H1 (cell line): ENCODE results near the gene MAOB. TPM values are rescaled to one million over a fixed set of nuclear protein-coding genes. Genes with fewer than 3 reads are reported as not detected.

Source experiments
- CTCF ChIA-PET: fragments of 300-600 bp; sonication (Branson Sonifier 250); formaldehyde crosslinking; loops from one replicate; lab custom pipeline; 2021; ENCODE audit not compliant: partially characterized antibody; lab: Charles Lee
- POLR2A ChIA-PET: fragments of 300-600 bp; sonication (Branson Sonifier 250); formaldehyde crosslinking; loops from one replicate; lab custom pipeline; 2021; ENCODE audit warnings: inconsistent platforms; ENCODE audit not compliant: partially characterized antibody; lab: Charles Lee
- DNase-seq, 2 experiments: peaks; one replicate each; pipeline versions ENCODE4 v3.0.0 to v3.0.0-alpha.2; 2010 to 2022; ENCODE audit warnings: low spot score in 2 of 2, low read depth in 1 of 2, mixed read lengths in 1 of 2
- FAIRE-seq: peaks from 2 replicates; lab custom pipeline; 2011; peaks lifted over from hg19 to GRCh38; lab: Jason Lieb, UNC
- H2AFZ ChIP-seq: 2 replicates; pipeline ENCODE4 v1.8.1; 2012; ENCODE audit warnings: low read length, inconsistent platforms
- H2AK5ac ChIP-seq: 2 replicates; pipeline ENCODE4 v1.6.1; 2013; ENCODE audit warnings: low read depth, low read length
- H2BK120ac ChIP-seq: replicated peaks from 2 replicates; pipeline ENCODE3; 2013; ENCODE audit warnings: low read depth, low read length, inconsistent platforms
- H2BK12ac ChIP-seq: 2 replicates; pipeline ENCODE4 v1.6.1; 2013; ENCODE audit warnings: low read depth, low read length
- H2BK15ac ChIP-seq: 2 replicates; pipeline ENCODE4 v1.6.1; 2013; ENCODE audit warnings: low read length
- H2BK20ac ChIP-seq: 2 replicates; pipeline ENCODE4 v1.6.1; 2013; ENCODE audit warnings: low read length
- H2BK5ac ChIP-seq: 2 replicates; pipeline ENCODE4 v1.6.1; 2013; ENCODE audit warnings: low read depth, low read length
- H3K14ac ChIP-seq: 2 replicates; pipeline ENCODE4 v1.6.1; 2013; ENCODE audit warnings: inconsistent platforms; ENCODE audit not compliant: insufficient read length
- H3K18ac ChIP-seq: 2 replicates; pipeline ENCODE4 v1.6.1; 2013; ENCODE audit warnings: low read length; ENCODE audit errors: extremely low read depth
- H3K23ac ChIP-seq: 2 replicates; pipeline ENCODE4 v1.6.1; 2013; ENCODE audit warnings: inconsistent platforms; ENCODE audit not compliant: insufficient read length
- H3K23me2 ChIP-seq: 2 replicates; pipeline ENCODE4 v1.6.1; 2013; ENCODE audit warnings: low read depth, low read length
- H3K27ac ChIP-seq: 2 replicates; pipeline ENCODE4 v1.6.1; 2011; ENCODE audit warnings: low read depth, low read length, inconsistent platforms
- H3K27me3 ChIP-seq, 4 experiments: replicated peaks in 1 of 4; 1 replicate in 1 of 4; 2 replicates in 3 of 4; pipeline versions ENCODE4 v1.6.1 to v1.8.1; 2011 to 2013; ENCODE audit warnings: low read length in 3 of 4, mild to moderate bottlenecking in 3 of 4, inconsistent platforms in 2 of 4, mixed read lengths in 2 of 4, moderate library complexity in 1 of 4; ENCODE audit not compliant: control insufficient read depth in 3 of 4, insufficient read depth in 3 of 4; ENCODE audit errors: extremely low read depth in 1 of 4
- H3K36me3 ChIP-seq, 4 experiments: 2 replicates each; pipeline versions ENCODE4 v1.6.1 to v1.8.1; 2011 to 2013; ENCODE audit warnings: mild to moderate bottlenecking in 4 of 4, low read length in 3 of 4, moderate library complexity in 2 of 4, control low read depth in 1 of 4, inconsistent platforms in 1 of 4; ENCODE audit not compliant: insufficient read depth in 4 of 4, control insufficient read depth in 2 of 4
- H3K4ac ChIP-seq: replicated peaks from 2 replicates; pipeline ENCODE3; 2013; ENCODE audit warnings: low read length, low read depth, mixed read lengths, inconsistent platforms; ENCODE audit not compliant: insufficient read length
- H3K4me1 ChIP-seq, 4 experiments: replicated peaks in 1 of 4; 1 replicate in 1 of 4; 2 replicates in 3 of 4; pipeline versions ENCODE4 v1.6.1 to v1.8.1; 2011 to 2013; ENCODE audit warnings: low read length in 3 of 4, inconsistent platforms in 2 of 4, mixed read lengths in 1 of 4; ENCODE audit not compliant: insufficient read depth in 4 of 4, control insufficient read depth in 3 of 4
- H3K4me2 ChIP-seq, 2 experiments: 2 replicates each; pipeline versions ENCODE4 v1.6.1 to v1.8.1; 2011 to 2013; ENCODE audit warnings: low read depth in 2 of 2, low read length in 2 of 2, control low read depth in 1 of 2, inconsistent platforms in 1 of 2, mild to moderate bottlenecking in 1 of 2; ENCODE audit not compliant: insufficient read depth in 1 of 2
- H3K4me3 ChIP-seq, 4 experiments: fragments of 200-600, 300-600 bp in 1 of 4; sonication (generic), shearing (Covaris generic), sonication (Bioruptor Twin) in 1 of 4; 2 replicates each; pipeline versions ENCODE4 v1.5.1 to v1.8.1; 2011 to 2016; ENCODE audit warnings: low read length in 4 of 4, low read depth in 3 of 4, control low read depth in 2 of 4, inconsistent platforms in 2 of 4, mild to moderate bottlenecking in 2 of 4, mixed read lengths in 1 of 4, moderate library complexity in 1 of 4; ENCODE audit not compliant: insufficient read depth in 2 of 4; ENCODE audit errors: extremely low read depth in 1 of 4
- H3K56ac ChIP-seq: replicated peaks from 2 replicates; pipeline ENCODE3; 2013; ENCODE audit warnings: low read depth, mild to moderate bottlenecking, mixed read lengths, low read length, inconsistent platforms; ENCODE audit not compliant: insufficient read length
- H3K79me1 ChIP-seq: 2 replicates; pipeline ENCODE4 v1.6.1; 2013; ENCODE audit warnings: low read depth, low read length, control low read depth
- H3K79me2 ChIP-seq, 2 experiments: 2 replicates each; pipeline versions ENCODE4 v1.6.1 to v1.8.1; 2012 to 2013; ENCODE audit warnings: low read length in 2 of 2, mild to moderate bottlenecking in 2 of 2, inconsistent platforms in 1 of 2; ENCODE audit not compliant: insufficient read depth in 2 of 2, control insufficient read depth in 1 of 2
- H3K9ac ChIP-seq, 4 experiments: replicated peaks in 1 of 4; 1 replicate in 1 of 4; 2 replicates in 3 of 4; pipeline versions ENCODE4 v1.6.1 to v1.8.1; 2011 to 2013; ENCODE audit warnings: low read depth in 3 of 4, low read length in 3 of 4, control low read depth in 2 of 4, mild to moderate bottlenecking in 2 of 4, moderate library complexity in 2 of 4, inconsistent platforms in 1 of 4; ENCODE audit errors: extremely low read depth in 1 of 4
- H3K9me3 ChIP-seq, 2 experiments: 2 replicates each; pipeline versions ENCODE4 v1.6.1 to v1.8.1; 2012 to 2013; ENCODE audit warnings: mild to moderate bottlenecking in 2 of 2, moderate library complexity in 2 of 2, control low read depth in 1 of 2, inconsistent platforms in 1 of 2, low read depth in 1 of 2, low read length in 1 of 2, mixed read lengths in 1 of 2; ENCODE audit not compliant: insufficient read depth in 2 of 2
- H4K20me1 ChIP-seq, 2 experiments: replicated peaks in 1 of 2; 2 replicates each; pipeline versions ENCODE3 to v1.8.1; 2011 to 2013; ENCODE audit warnings: inconsistent platforms in 2 of 2, low read length in 2 of 2, mild to moderate bottlenecking in 1 of 2; ENCODE audit not compliant: insufficient read depth in 2 of 2, control insufficient read depth in 1 of 2
- H4K5ac ChIP-seq: 2 replicates; pipeline ENCODE4 v1.6.1; 2013; ENCODE audit warnings: low read length, low read depth, mixed read lengths, inconsistent platforms; ENCODE audit not compliant: insufficient read length
- H4K8ac ChIP-seq: 2 replicates; pipeline ENCODE4 v1.8.0; 2013; ENCODE audit warnings: mild to moderate bottlenecking, moderate library complexity, low read length, inconsistent platforms; ENCODE audit not compliant: insufficient read depth; ENCODE audit errors: extremely low read depth
- H4K91ac ChIP-seq: replicated peaks from 2 replicates; pipeline ENCODE3; 2013; ENCODE audit warnings: low read length, mixed read lengths, inconsistent platforms; ENCODE audit not compliant: insufficient read length
- CEBPB ChIP-seq: IDR thresholded peaks from 2 replicates; pipeline ENCODE4 v1.6.1; 2012; ENCODE audit warnings: low read depth, low read length
- CTCF ChIP-seq, 3 experiments: IDR thresholded peaks; 1 replicate in 2 of 3; 2 replicates in 1 of 3; pipeline versions ENCODE4 v1.5.1 to v1.6.1; 2011; ENCODE audit warnings: low read length in 3 of 3, mild to moderate bottlenecking in 3 of 3, inconsistent platforms in 2 of 3, low read depth in 1 of 3, moderate library complexity in 1 of 3; ENCODE audit not compliant: insufficient read depth in 1 of 3; ENCODE audit errors: control extremely low read depth in 1 of 3
- GABPA ChIP-seq: IDR thresholded peaks from 2 replicates; pipeline ENCODE4 v1.6.1; 2011; ENCODE audit warnings: mild to moderate bottlenecking, low read length, moderate library complexity, borderline replicate concordance; ENCODE audit not compliant: insufficient read depth
- JUN ChIP-seq: IDR thresholded peaks from 2 replicates; pipeline ENCODE4 v1.6.1; 2011; ENCODE audit warnings: low read depth, mild to moderate bottlenecking, improper control_type of control experiment, low read length
- JUND ChIP-seq: IDR thresholded peaks from 2 replicates; pipeline ENCODE4 v1.6.1; 2011; ENCODE audit warnings: mild to moderate bottlenecking, improper control_type of control experiment, low read length
- PHF8 ChIP-seq: fragments of 200-600 bp; sonication (generic); conservative IDR thresholded peaks from 2 replicates; pipeline ENCODE4 v1.7.1; 2012; ENCODE audit warnings: low read depth, mild to moderate bottlenecking, inconsistent platforms, low read length, moderate library complexity
- RBBP5 ChIP-seq: IDR thresholded peaks from 2 replicates; pipeline ENCODE4 v1.7.1; 2012; ENCODE audit warnings: low read depth, mild to moderate bottlenecking, inconsistent platforms, low read length, moderate library complexity, borderline replicate concordance
- RFX5 ChIP-seq: IDR thresholded peaks from 2 replicates; pipeline ENCODE4 v1.6.1; 2011; ENCODE audit warnings: low read depth, low read length, improper control_type of control experiment, borderline replicate concordance
- SP2 ChIP-seq: IDR thresholded peaks from 2 replicates; pipeline ENCODE4 v1.6.1; 2012; ENCODE audit warnings: mild to moderate bottlenecking, low read length, inconsistent platforms
- TCF12 ChIP-seq: IDR thresholded peaks from 2 replicates; pipeline ENCODE4 v1.6.1; 2011; ENCODE audit warnings: low read depth, mild to moderate bottlenecking, low read length
- YY1 ChIP-seq: IDR thresholded peaks from 2 replicates; pipeline ENCODE4 v1.6.1; 2011; ENCODE audit warnings: low read depth, mild to moderate bottlenecking, low read length
- whole genome bisulfite sequencing, 2 experiments: shearing (Covaris generic) in 1 of 2; methylation state at CpG; one replicate each; pipeline versions ENCODE4 v1.1.6 to v1.1.7; 2013 to 2015; ENCODE audit warnings: low lambda C conversion rate in 2 of 2, mixed read lengths in 2 of 2, inconsistent platforms in 1 of 2, low coverage in 1 of 2, missing lambda C conversion rate in 1 of 2; ENCODE audit not compliant: insufficient replicate concordance in 2 of 2, insufficient coverage in 1 of 2, insufficient read length in 1 of 2; ENCODE audit errors: extremely low coverage in 1 of 2, missing lambda C conversion rate in 1 of 2; 5-methylcytosine and 5-hydroxymethylcytosine counted together
- polyA plus RNA-seq, 7 experiments: library from polyadenylated mRNA; depleted of rRNA in 3 of 7; stranded (reverse) in 5 of 7; unstranded in 2 of 7; fragments of >200 nt in 5 of 7; fragments of 200-250 nt in 2 of 7; gene quantifications; 1 replicate in 5 of 7; 2 replicates in 1 of 7; 4 replicates in 1 of 7; pipeline versions ENCODE4 v1.2.1 to v1.2.3, GENCODE V29; 2011 to 2013; ENCODE audit warnings: missing spikeins in 2 of 7, mixed read lengths in 2 of 7
- total RNA-seq: library from RNA; stranded (reverse); fragmentation: NEBNext Ultra II Directional; extraction: Animal tissue kit (Norgen Biotek cat#: 25700); gene quantifications from 2 replicates; pipeline ENCODE4 v1.2.1, GENCODE V29; 2021

MAOB gene
- total and polyA plus RNA-seq, 2 of the 8 experiments (the other 6 are each of a cell fraction or from before 2014, with no cell fraction given), result 0.73 to 1.1 TPM

- no peaks in the 10 kb centered on the region for H4K20me1 ChIP-seq
- H4K5ac ChIP-seq, result no peak overlapping the region
- no peak overlapping the region for H3K27ac ChIP-seq
- no peak overlapping the region for H2BK5ac ChIP-seq
- WGBS, 2 experiments, result 73% methylated on average over 6 of the region's 7 CpGs; no CpG with 5 or more reads in 1 of the 2 experiments
- FAIRE-seq (no peak), DNase-seq (no peak)
- H2BK20ac ChIP-seq, result no peak overlapping the region
- no peak overlapping the region for H2AK5ac ChIP-seq
- H4K91ac ChIP-seq, result no peak overlapping the region
- no peak overlapping the region for H3K4ac ChIP-seq
- no peak overlapping the region for H3K4me3 ChIP-seq
- H2BK15ac ChIP-seq, result no peak overlapping the region
- ChIA-PET POLR2A (no interaction called here), CTCF (interaction anchor here (1.7 kb wide), 1 partner anchor 182 kb away, joined by 5 read pairs; no protein-coding TSS in a partner anchor)
- H3K23ac ChIP-seq, result no peak overlapping the region
- H3K18ac ChIP-seq, result no peak overlapping the region
- no peaks in the 10 kb centered on the region for H3K4me1 ChIP-seq
- H2BK12ac ChIP-seq, result no peak overlapping the region
- H3K9me3 ChIP-seq, result no peaks in the 10 kb centered on the region
- no peak overlapping the region for H2AFZ ChIP-seq
- H3K14ac ChIP-seq, result no peak overlapping the region
- H3K4me2 ChIP-seq, result no peak overlapping the region
- no peak overlapping the region for H3K56ac ChIP-seq
- no peaks in the 10 kb centered on the region for H3K79me1 ChIP-seq
- H2BK120ac ChIP-seq, result no peak overlapping the region
- H3K27me3 ChIP-seq, result no peaks in the 10 kb centered on the region
- H3K9ac ChIP-seq, result no peak overlapping the region
- H3K23me2 ChIP-seq, result no peaks in the 10 kb centered on the region
- no peak overlapping the region for H4K8ac ChIP-seq
- no peaks in the 10 kb centered on the region for H3K36me3 ChIP-seq
- no peaks in the 10 kb centered on the region for H3K79me2 ChIP-seq
- TF ChIP-seq CEBPB, result no peak
- TF ChIP-seq YY1, result no peak
- no peak for TF ChIP-seq RFX5
- TF ChIP-seq JUN, result no peak
- no peak for TF ChIP-seq CTCF (IDR thresholded peaks at IDR 0.05; ENCODE audit: control extremely low read depth in 1 of 3, insufficient read depth in 1 of 3, low read depth in 1 of 3, low read length in 3 of 3)
- TF ChIP-seq RBBP5, result no peak
- no peak for TF ChIP-seq SP2
- TF ChIP-seq PHF8, result no peak
- no peak for TF ChIP-seq TCF12
- no peak for TF ChIP-seq JUND
- TF ChIP-seq GABPA, result no peak
These were observed 140.2 kb downstream of the MAOB start for GRCh38 chrX:43741843-43742573.
